ENCODE measurements around the gene FASTKD3.

FASTKD3 gene

GRCh38 chr5:7849681-7850394, 19.0 kb downstream of the FASTKD3 start:
- no peak for DNase-seq (ENCODE audit: low read depth)

GRCh38 chr5:7848296-7848695, 20.5 kb downstream of the FASTKD3 start:
- DNase-seq (ENCODE audit: low read depth) = no peak

- no peak for DNase-seq (ENCODE audit: low read depth)
These were observed 22.5 kb downstream of the FASTKD3 start for GRCh38 chr5:7846327-7846726.

- DNase-seq (ENCODE audit: low read depth) = no peak
These were observed 23.3 kb downstream of the FASTKD3 start for GRCh38 chr5:7845557-7845956.

GRCh38 chr5:7844901-7845300, 23.9 kb downstream of the FASTKD3 start:
- DNase-seq (ENCODE audit: low read depth) = no peak

- no peak for DNase-seq (ENCODE audit: low read depth)
These were observed 26.3 kb downstream of the FASTKD3 start for GRCh38 chr5:7842531-7842930.

- DNase-seq (ENCODE audit: low read depth) = no peak
These were observed 31.4 kb downstream of the FASTKD3 start for GRCh38 chr5:7837403-7837802.

- DNase-seq (ENCODE audit: low read depth) = no peak
These were observed 33.8 kb downstream of the FASTKD3 start for GRCh38 chr5:7834982-7835381.

GRCh38 chr5:7828269-7828668, 40.6 kb downstream of the FASTKD3 start:
- no peak for DNase-seq (ENCODE audit: low read depth)

DNA sequence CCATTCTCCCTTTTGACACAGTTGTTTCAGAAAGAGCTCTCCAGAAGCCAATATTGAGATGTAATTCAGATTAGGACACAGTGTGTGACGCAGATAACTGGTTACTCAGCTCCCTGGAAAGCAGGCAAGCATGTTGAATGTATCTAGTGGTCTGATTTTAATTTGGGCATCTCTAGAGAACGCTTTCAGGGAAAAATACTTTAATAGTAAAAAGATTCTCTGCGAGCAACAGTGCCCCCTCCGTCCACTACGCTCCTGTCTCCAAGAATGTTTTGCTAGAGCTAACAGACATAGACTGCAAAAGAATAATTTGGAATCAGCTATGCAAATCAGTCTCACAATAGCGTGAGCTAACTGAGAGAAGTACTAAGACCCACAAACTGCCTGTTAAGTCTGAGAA, 41.2 kb downstream of the FASTKD3 start:
- no peak for DNase-seq (ENCODE audit: low read depth)

DNA sequence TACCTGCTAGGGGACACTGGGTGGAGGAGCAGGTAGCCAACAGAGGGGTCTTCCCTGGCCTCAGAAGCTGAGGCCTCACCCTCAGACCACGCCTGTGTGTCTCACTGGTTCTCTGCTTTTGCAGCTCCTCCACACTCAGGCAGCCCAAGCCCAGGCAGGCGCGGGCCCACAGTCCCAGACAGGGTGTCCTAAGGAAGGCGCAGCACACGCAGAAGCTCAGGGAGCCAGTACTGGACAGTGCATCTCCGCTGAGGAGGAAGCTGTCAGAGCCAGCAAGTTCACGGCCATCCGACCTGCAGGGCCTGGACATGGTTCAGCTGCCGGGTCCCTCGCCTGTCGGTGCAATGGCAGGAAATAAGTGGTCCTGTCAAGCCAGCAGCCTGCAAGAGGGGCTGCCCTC, 43.2 kb downstream of the FASTKD3 start:
- no peak for DNase-seq (ENCODE audit: low read depth)

GRCh38 chr5:7824995-7825394, 43.8 kb downstream of the FASTKD3 start:
- no peak for DNase-seq (ENCODE audit: low read depth)

- no peak for DNase-seq (ENCODE audit: low read depth)
These were observed 45.2 kb downstream of the FASTKD3 start for GRCh38 chr5:7823594-7823993.

GRCh38 chr5:7822449-7822848, 46.4 kb downstream of the FASTKD3 start:
- DNase-seq (ENCODE audit: low read depth) = no peak

DNA sequence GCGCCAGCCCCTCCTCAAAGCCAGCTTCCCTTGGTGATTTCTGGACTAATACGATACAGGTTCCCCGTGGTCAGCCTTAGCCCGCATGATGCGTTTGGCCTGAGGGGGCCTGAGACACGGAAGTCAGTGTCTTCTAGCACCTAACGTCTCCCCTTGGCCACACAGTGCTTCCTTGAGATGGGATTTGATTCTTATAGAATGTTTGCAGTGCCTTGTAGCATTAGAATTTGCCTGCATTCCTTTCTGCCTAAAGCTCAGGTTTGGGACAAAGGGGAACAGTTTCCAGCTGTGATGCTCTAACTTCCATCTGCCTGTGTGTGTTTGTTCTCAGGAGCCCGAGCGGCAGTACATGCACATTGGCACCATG, 52.3 kb downstream of the FASTKD3 start:
- DNase-seq (ENCODE audit: low read depth) = no peak

DNA sequence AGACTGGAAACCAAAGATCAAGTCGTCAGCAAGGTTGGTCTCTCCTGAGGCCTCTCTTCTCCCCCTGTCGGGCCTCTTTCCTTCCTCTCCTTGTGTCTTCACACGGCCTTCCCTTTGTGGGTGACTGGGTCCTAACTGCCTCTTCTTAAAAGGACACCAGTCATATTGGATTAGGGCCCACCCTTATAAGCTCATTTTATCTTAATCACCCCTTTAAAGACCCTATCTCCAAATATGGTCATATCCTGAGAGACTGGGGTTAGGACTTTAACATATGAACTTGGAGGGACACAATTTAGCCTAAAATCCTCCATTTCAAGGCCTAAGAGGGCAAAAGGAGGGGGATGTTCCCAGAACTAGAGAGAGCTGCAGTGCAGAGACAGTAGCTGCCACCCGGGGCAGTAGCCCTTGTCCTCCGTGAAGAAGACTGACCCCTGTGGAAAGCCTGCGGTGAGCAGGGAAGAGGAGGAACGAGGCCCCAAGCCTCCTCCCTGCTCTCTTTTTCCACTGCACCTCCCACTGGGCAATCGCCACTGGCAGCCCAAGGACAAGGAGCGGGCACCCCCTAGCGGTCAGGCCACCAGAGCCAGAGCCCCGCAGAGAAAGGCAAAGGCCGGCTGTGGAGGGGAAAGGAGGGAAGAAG, 52.8 kb downstream of the FASTKD3 start:
- DNase-seq (ENCODE audit: low read depth) = peak; percentile 36

GRCh38 chr5:7814816-7815215, 54.0 kb downstream of the FASTKD3 start:
- no peak for DNase-seq (ENCODE audit: low read depth)

DNA sequence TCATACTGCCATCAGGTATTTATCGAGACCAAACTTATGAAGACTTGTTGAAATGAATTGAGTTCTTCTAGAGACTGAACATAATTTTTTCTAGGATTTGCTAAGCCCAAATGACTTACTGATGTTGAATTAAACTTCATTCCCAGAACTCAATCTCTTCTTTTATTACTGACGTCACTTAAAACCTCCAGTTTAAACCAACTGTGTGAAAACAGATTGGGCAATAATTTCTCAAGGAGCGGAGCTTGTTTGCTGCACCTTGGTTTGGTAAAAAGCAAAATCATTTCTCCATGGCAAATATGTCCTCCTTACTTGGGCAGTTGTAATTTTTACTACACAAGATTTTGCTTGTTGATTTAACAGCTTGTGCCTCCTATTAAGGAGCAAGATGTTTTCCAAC, 55.3 kb downstream of the FASTKD3 start:
- DNase-seq (ENCODE audit: low read depth) = no peak

DNA sequence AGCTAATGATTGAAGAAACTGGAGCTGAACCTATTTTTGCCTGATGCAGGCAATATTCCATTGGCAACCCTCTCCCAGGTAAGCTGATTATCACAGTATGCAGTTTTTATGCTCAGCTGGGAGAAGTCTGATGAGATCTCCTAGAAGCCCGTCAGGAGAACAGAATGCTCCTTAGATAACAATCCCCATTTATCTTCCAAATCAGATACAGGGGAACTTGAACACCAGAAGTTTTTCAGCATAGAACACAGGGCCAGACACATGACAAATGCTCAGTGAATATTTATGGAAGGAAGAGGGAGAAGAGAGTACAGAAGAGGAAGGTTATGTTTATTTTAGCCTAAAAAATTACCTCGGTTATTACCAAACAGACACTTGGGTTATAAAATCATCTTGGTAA, 55.8 kb downstream of the FASTKD3 start:
- no peak for DNase-seq (ENCODE audit: low read depth)

DNA sequence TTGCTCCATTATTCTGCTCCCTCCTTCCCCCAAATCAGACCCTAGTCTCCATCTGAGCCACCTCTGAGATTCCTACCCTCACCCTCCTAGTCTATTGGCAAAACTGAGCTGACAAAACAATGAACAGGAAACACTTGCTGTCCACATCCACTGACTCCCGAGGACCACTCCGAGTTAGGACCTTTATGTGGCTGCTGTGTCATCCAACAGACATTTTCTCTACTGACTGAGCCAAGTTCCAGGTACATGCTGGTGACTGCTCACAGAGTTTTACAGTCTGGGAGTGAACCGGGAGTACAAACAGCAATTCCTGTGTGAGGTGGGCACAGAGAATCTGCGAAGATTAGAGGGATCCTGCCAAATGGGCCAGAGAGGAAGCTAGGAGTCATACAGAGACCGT, 57.1 kb downstream of the FASTKD3 start:
- DNase-seq (ENCODE audit: low read depth) = no peak
